ENCODE measurements around the gene GYS2. TPM values are rescaled to one million over a fixed set of nuclear protein-coding genes. Genes with fewer than 3 reads are reported as not detected.

Gene GYS2
- total RNA-seq, 1 donor from 2014 or later: not detected

DNA sequence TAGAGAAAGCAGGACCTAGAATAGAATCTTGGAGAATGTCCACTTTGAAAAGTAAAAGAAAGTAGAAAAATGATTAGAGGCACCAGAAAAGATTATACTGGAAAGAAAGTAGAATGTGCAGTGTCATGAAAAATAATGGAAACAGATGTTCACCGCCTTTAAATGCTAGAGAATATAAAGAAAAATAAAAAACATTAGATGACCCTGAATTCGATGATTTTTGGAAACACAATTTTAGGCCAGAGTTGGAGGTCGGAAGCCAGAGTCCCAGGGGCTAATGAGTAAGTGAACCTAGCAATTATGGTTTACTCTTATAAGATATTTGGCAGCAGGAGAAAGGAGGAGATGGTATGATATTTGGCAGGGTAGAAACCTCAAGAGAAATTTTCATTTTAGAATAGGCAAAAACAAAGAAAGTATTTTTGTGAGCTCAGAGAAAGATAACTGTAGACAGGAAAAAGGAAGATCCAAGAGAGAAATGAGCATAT lies 37.7 kb downstream of the GYS2 start:
- ATAC-seq (ENCODE audit: low read depth) (no peak), DNase-seq (no peak)
- Mint-ChIP-seq H3K9me3 (no peaks in the 10 kb centered on the region), H3K27ac (no peak overlapping the region), H3K4me3 (no peak overlapping the region), H3K27me3 (peaks cover 7% of the 10 kb centered on the region), H3K4me1 (no peaks in the 10 kb centered on the region), H3K36me3 (ENCODE audit: low read depth) (no peaks in the 10 kb centered on the region)
- CTCF ChIA-PET: interaction anchor here (1.1 kb wide), 1 partner anchor 9 kb away, joined by 3 read pairs; no protein-coding TSS in a partner anchor
- no peak for TF ChIP-seq CTCF (IDR thresholded peaks at IDR 0.05)
- POLR2A ChIA-PET: no interaction called here
- intact Hi-C loops (cut with micrococcal nuclease): no loop called here

- ChIA-PET POLR2A (no interaction called here), CTCF (interaction anchor here (1.1 kb wide), 1 partner anchor 10 kb away, joined by 3 read pairs; no protein-coding TSS in a partner anchor)
- ATAC-seq (ENCODE audit: low read depth) (no peak), DNase-seq (no peak)
- H3K36me3 Mint-ChIP-seq (ENCODE audit: low read depth): no peaks in the 10 kb centered on the region
- H3K4me1 Mint-ChIP-seq: no peaks in the 10 kb centered on the region
- H3K9me3 Mint-ChIP-seq: no peaks in the 10 kb centered on the region
- intact Hi-C loops (cut with micrococcal nuclease): no loop called here
- H3K27ac Mint-ChIP-seq: no peak overlapping the region
- H3K4me3 Mint-ChIP-seq: no peak overlapping the region
- TF ChIP-seq CTCF (IDR thresholded peaks at IDR 0.05): no peak
- H3K27me3 Mint-ChIP-seq: peaks cover 7% of the 10 kb centered on the region
These were observed 38.3 kb downstream of the GYS2 start for GRCh38 chr12:21566223-21566906.

GRCh38 chr12:21562859-21563258 lies 41.8 kb downstream of the GYS2 start:
- ChIA-PET POLR2A (no interaction called here), CTCF (no interaction called here)
- ATAC-seq (ENCODE audit: low read depth) (no peak), DNase-seq (no peak)
- intact Hi-C loops (cut with micrococcal nuclease): no loop called here
- H3K36me3 Mint-ChIP-seq (ENCODE audit: low read depth): no peaks in the 10 kb centered on the region
- H3K27me3 Mint-ChIP-seq: peaks cover 5% of the 10 kb centered on the region
- H3K9me3 Mint-ChIP-seq: no peaks in the 10 kb centered on the region
- H3K27ac Mint-ChIP-seq: no peak overlapping the region
- no peak overlapping the region for H3K4me3 Mint-ChIP-seq
- no peak for TF ChIP-seq CTCF (IDR thresholded peaks at IDR 0.05)
- H3K4me1 Mint-ChIP-seq: no peaks in the 10 kb centered on the region

DNA sequence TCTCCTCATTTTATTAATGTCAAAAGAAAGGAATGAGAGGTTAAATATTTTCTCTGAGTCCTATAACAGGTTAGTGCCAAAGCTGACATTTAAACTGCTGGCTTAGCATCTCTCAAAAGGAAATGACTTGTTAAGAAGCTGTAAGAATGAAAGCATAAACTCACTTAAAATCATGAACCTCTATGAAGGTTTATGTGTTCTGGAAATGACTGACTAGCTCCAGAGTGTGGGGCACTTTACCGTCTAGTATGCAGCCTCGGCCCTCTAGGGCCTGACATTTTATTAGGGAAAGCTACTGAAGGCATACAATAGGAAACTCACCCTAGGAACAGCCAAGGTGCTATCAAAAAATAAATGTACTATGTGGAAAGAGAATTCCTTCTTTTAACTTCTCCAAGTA lies 43.5 kb downstream of the GYS2 start:
- ATAC-seq (ENCODE audit: low read depth) (no peak), DNase-seq (no peak)
- no peak for TF ChIP-seq CTCF (IDR thresholded peaks at IDR 0.05)
- ChIA-PET POLR2A (no interaction called here), CTCF (no interaction called here)
- H3K4me1 Mint-ChIP-seq: no peaks in the 10 kb centered on the region
- no peak overlapping the region for H3K4me3 Mint-ChIP-seq
- no peaks in the 10 kb centered on the region for H3K9me3 Mint-ChIP-seq
- no peak overlapping the region for H3K27ac Mint-ChIP-seq
- peaks cover 1% of the 10 kb centered on the region for H3K27me3 Mint-ChIP-seq
- intact Hi-C loops (cut with micrococcal nuclease): no loop called here
- H3K36me3 Mint-ChIP-seq (ENCODE audit: low read depth): no peaks in the 10 kb centered on the region

DNA sequence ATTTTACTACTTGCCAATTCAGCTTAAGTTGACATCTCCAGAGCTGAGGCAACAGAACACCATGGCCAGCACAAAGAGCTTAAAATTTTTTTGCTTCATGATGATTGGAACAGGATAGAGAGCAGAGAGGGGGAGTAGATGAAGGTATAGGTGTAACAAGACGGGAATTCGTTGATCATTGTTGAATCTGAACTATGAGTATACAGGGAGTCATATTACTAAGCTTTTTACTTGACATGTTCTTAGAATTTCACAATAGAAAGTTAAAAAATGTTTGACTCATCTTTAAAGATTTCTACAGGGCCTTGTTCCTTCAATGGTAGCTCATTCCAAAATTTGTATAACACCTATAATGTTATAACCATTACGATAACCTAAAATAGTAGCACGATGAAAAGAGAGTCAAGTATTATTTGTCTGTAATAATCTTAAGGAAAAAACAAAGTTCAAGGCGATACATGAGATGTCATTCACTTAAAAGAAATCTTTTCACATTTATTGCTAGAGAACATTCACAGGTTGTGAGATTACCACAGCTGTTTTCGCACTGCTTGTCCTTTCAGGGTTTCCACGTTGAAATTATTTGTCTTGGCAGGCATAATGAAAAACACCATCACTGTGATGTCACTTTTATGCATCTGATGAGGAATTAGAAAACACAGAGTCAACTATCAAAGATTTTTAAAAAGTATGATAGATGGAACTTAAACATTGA lies 44.6 kb downstream of the GYS2 start:
- intact Hi-C loops (cut with micrococcal nuclease): no loop called here
- no peaks in the 10 kb centered on the region for H3K4me1 Mint-ChIP-seq
- H3K27ac Mint-ChIP-seq: no peak overlapping the region
- no peaks in the 10 kb centered on the region for H3K27me3 Mint-ChIP-seq
- ATAC-seq (ENCODE audit: low read depth) (no peak), DNase-seq (no peak)
- H3K4me3 Mint-ChIP-seq: no peak overlapping the region
- CTCF ChIA-PET: no interaction called here
- H3K36me3 Mint-ChIP-seq (ENCODE audit: low read depth): no peaks in the 10 kb centered on the region
- POLR2A ChIA-PET: no interaction called here
- no peaks in the 10 kb centered on the region for H3K9me3 Mint-ChIP-seq
- no peak for TF ChIP-seq CTCF (IDR thresholded peaks at IDR 0.05)
